Measurements from ENCODE around the gene COX7A1.

DNA sequence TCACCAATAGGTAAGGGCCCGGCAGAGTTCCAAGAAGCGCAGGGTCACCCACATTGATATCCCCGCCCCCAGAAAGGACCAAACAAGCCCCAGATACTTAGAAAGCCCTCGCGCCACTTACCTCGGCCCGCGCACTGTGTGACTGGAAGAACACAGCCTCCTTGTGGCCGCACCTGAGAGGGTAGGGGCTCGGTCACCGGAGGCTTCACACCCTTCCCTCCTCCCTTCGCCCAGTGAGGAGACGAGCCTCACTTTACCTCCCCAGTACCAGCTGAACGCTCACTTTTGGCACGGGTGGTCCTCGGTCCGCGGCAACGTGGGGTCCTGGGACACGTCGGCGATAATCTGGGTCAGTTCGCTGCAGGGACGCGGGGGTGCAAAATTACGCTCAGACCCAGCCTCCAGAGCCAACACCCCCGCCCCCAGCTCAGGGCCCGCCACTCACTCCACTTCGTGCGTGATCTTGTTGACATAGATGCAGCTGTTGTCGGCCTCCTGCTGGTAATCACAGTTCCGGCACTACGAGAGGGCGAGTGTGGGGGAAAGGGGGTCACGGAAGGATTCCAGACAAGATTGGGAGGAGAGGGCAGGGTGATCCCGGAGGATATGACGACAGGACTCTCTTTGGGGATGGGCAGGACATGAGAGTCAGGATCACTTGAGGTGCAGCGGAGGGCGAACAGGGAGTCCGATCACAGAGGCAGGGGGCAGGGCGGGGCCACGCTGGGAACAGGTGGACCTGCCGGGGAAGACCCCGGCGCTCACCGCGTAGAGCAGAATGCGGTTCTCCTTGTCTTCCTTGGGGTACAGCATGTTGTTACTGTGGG, 38.1 kb downstream of the COX7A1 start:
- TF ChIP-seq, protein P1, sequence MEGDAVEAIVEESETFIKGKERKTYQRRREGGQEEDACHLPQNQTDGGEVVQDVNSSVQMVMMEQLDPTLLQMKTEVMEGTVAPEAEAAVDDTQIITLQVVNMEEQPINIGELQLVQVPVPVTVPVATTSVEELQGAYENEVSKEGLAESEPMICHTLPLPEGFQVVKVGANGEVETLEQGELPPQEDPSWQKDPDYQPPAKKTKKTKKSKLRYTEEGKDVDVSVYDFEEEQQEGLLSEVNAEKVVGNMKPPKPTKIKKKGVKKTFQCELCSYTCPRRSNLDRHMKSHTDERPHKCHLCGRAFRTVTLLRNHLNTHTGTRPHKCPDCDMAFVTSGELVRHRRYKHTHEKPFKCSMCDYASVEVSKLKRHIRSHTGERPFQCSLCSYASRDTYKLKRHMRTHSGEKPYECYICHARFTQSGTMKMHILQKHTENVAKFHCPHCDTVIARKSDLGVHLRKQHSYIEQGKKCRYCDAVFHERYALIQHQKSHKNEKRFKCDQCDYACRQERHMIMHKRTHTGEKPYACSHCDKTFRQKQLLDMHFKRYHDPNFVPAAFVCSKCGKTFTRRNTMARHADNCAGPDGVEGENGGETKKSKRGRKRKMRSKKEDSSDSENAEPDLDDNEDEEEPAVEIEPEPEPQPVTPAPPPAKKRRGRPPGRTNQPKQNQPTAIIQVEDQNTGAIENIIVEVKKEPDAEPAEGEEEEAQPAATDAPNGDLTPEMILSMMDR (conservative IDR thresholded peaks at IDR 0.05): peak; percentile 42; the same call in 1 of the 2 replicates
- TF ChIP-seq EZH2 (IDR thresholded peaks at IDR 0.05; ENCODE audit: low read depth): no peak

Measured in PC-9 (cell line).